ENCODE results near the gene DAPL1.
"Not testable (repeated sequence)": the region's sequence is repeated elsewhere in the genome, so short reads cannot be mapped to it uniquely, and the experiment has no call there.

DNA sequence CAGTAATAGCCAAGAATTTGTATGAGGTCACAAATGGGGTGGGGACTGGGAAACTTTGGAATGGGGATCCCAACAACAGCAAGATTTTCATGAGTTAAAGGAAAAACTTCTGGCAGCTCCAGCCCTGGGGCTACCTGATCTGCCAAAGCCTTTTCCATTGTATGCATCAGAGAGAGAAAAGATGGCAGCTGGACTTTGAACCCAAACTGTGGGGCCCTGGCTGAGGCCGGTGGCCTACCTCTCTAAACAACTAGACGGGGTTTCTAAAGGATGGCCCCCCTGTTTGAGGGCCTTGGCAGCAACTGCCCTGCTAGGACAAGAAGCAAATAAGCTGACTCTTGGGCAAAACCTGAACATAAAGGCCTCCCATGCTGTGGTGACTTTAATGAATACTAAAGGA lies 52.4 kb downstream of the DAPL1 start:
- TF ChIP-seq, protein P1, sequence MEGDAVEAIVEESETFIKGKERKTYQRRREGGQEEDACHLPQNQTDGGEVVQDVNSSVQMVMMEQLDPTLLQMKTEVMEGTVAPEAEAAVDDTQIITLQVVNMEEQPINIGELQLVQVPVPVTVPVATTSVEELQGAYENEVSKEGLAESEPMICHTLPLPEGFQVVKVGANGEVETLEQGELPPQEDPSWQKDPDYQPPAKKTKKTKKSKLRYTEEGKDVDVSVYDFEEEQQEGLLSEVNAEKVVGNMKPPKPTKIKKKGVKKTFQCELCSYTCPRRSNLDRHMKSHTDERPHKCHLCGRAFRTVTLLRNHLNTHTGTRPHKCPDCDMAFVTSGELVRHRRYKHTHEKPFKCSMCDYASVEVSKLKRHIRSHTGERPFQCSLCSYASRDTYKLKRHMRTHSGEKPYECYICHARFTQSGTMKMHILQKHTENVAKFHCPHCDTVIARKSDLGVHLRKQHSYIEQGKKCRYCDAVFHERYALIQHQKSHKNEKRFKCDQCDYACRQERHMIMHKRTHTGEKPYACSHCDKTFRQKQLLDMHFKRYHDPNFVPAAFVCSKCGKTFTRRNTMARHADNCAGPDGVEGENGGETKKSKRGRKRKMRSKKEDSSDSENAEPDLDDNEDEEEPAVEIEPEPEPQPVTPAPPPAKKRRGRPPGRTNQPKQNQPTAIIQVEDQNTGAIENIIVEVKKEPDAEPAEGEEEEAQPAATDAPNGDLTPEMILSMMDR (IDR thresholded peaks at IDR 0.05; ENCODE audit: low read depth, low read length): not testable (repeated sequence)
- TF ChIP-seq EZH2phosphoT487 (IDR thresholded peaks at IDR 0.05; ENCODE audit: low read depth): not testable (repeated sequence)

Measured in OCI-LY3 (cell line).